Measurements from ENCODE around the gene RWDD3.

RWDD3 gene

GRCh38 chr1:95284420-95284819 is 50.4 kb downstream of the RWDD3 start:
- no peak for TF ChIP-seq CTCF (conservative IDR thresholded peaks at IDR 0.05; ENCODE audit: low read depth, low read length)
- no peak for DNase-seq (ENCODE audit: low read depth)
- H3K4me3 ChIP-seq (ENCODE audit: low read depth, low read length): no peak overlapping the region

GRCh38 chr1:95286479-95286878 is 52.5 kb downstream of the RWDD3 start:
- no peak overlapping the region for H3K4me3 ChIP-seq (ENCODE audit: low read depth, low read length)
- DNase-seq (ENCODE audit: low read depth): peak; percentile 22
- TF ChIP-seq CTCF (conservative IDR thresholded peaks at IDR 0.05; ENCODE audit: low read depth, low read length): no peak

GRCh38 chr1:95287081-95287480 is 53.1 kb downstream of the RWDD3 start:
- DNase-seq (ENCODE audit: low read depth): peak; percentile 10

GRCh38 chr1:95287825-95288224 is 53.8 kb downstream of the RWDD3 start:
- DNase-seq (ENCODE audit: low read depth): no peak
- no peak overlapping the region for H3K4me3 ChIP-seq (ENCODE audit: low read depth, low read length)
- TF ChIP-seq CTCF (conservative IDR thresholded peaks at IDR 0.05; ENCODE audit: low read depth, low read length): no peak

More at GRCh38 chr1:95287081-95287480, 53.1 kb downstream of the RWDD3 start:
- no peak overlapping the region for H3K4me3 ChIP-seq (ENCODE audit: low read depth, low read length)
- TF ChIP-seq CTCF (conservative IDR thresholded peaks at IDR 0.05; ENCODE audit: low read depth, low read length): no peak

Data from choroid plexus epithelial cell (primary cell).